ELF-1 (cell line): ENCODE results near the gene PWP2.
"Not testable (repeated sequence)": the region's sequence is repeated elsewhere in the genome, so short reads cannot be mapped to it uniquely, and the experiment has no call there.

Experiments
- DNase-seq: peaks from one replicate; pipeline ENCODE4 v3.0.0-alpha.2; 2016; ENCODE audit warnings: low read depth, low spot score

PWP2 gene

GRCh38 chr21:44163167-44163653, 56.0 kb downstream of the PWP2 start:
- not testable (repeated sequence) for DNase-seq

GRCh38 chr21:44165933-44166332, 58.7 kb downstream of the PWP2 start:
- not testable (repeated sequence) for DNase-seq

- DNase-seq: not testable (repeated sequence)
These were observed 60.3 kb downstream of the PWP2 start for GRCh38 chr21:44167527-44167926.

- not testable (repeated sequence) for DNase-seq
These were observed 63.1 kb downstream of the PWP2 start for GRCh38 chr21:44170326-44170725.

GRCh38 chr21:44170863-44171262, 63.7 kb downstream of the PWP2 start:
- not testable (repeated sequence) for DNase-seq

- DNase-seq: not testable (repeated sequence)
These were observed 64.9 kb downstream of the PWP2 start for GRCh38 chr21:44171962-44172572.

GRCh38 chr21:44172741-44173140, 65.5 kb downstream of the PWP2 start:
- not testable (repeated sequence) for DNase-seq

GRCh38 chr21:44175189-44175588, 68.0 kb downstream of the PWP2 start:
- not testable (repeated sequence) for DNase-seq

GRCh38 chr21:44176127-44176526, 68.9 kb downstream of the PWP2 start:
- DNase-seq: not testable (repeated sequence)
